CD8-positive, alpha-beta memory T cell (primary cell): ENCODE measurements around the gene CCDC110. TPM values are rescaled to one million over a fixed set of nuclear protein-coding genes. Genes with fewer than 3 reads are reported as not detected.

Source experiments
- CTCF ChIA-PET: fragments of 350-600 bp; sonication (Branson Sonifier 250); formaldehyde crosslinking; loops from one replicate; lab custom pipeline; 2021; ENCODE audit warnings: antibody characterized with exemption; lab: Charles Lee
- POLR2A ChIA-PET: fragments of 350-600 bp; sonication (Branson Sonifier 250); formaldehyde crosslinking; loops from one replicate; lab custom pipeline; 2021; ENCODE audit warnings: antibody characterized with exemption; lab: Charles Lee
- DNase-seq, 5 donors: peaks; one replicate each; pipeline versions ENCODE4 v3.0.0 to v3.0.0-alpha.2; 2020 to 2022; ENCODE audit warnings: mixed read lengths in 1 of 5
- H3K27ac ChIP-seq: one replicate; pipeline ENCODE4 v1.7.0; 2013; ENCODE audit warnings: low read depth, mild to moderate bottlenecking, low read length, moderate library complexity
- H3K27me3 ChIP-seq: 2 replicates; pipeline ENCODE4 v1.7.0; 2013; ENCODE audit warnings: low read length, mild to moderate bottlenecking; ENCODE audit not compliant: insufficient read depth, poor library complexity, severe bottlenecking
- H3K36me3 ChIP-seq: 2 replicates; pipeline ENCODE4 v1.7.0; 2013; ENCODE audit warnings: mild to moderate bottlenecking, low read length, moderate library complexity; ENCODE audit not compliant: insufficient read depth
- H3K4me1 ChIP-seq: 2 replicates; pipeline ENCODE4 v1.7.0; 2013; ENCODE audit warnings: mild to moderate bottlenecking, low read length, moderate library complexity; ENCODE audit not compliant: insufficient read depth
- H3K4me3 ChIP-seq: 2 replicates; pipeline ENCODE4 v1.7.0; 2013; ENCODE audit warnings: mild to moderate bottlenecking, low read length
- H3K9me3 ChIP-seq: 2 replicates; pipeline ENCODE4 v1.7.0; 2013; ENCODE audit warnings: mild to moderate bottlenecking, low read length
- H3K27ac Mint-ChIP-seq, 8 donors: one replicate each; pipeline ENCODE4 v1.8.0; 2020 to 2021; ENCODE audit warnings: mixed read lengths in 8 of 8, mild to moderate bottlenecking in 6 of 8, inconsistent platforms in 3 of 8, moderate library complexity in 3 of 8
- H3K27me3 Mint-ChIP-seq, 2 donors: one replicate each; pipeline ENCODE4 v1.8.0; 2020 to 2021; ENCODE audit warnings: mixed read lengths in 2 of 2, mild to moderate bottlenecking in 1 of 2, moderate library complexity in 1 of 2
- H3K36me3 Mint-ChIP-seq, 3 donors: one replicate each; pipeline ENCODE4 v1.8.0; 2020 to 2021; ENCODE audit warnings: mixed read lengths in 3 of 3, inconsistent platforms in 1 of 3, mild to moderate bottlenecking in 1 of 3
- H3K4me1 Mint-ChIP-seq, 3 donors: one replicate each; pipeline ENCODE4 v1.8.0; 2020 to 2021; ENCODE audit warnings: mixed read lengths in 3 of 3, inconsistent platforms in 1 of 3, mild to moderate bottlenecking in 1 of 3
- H3K4me3 Mint-ChIP-seq, 7 donors: one replicate each; pipeline ENCODE4 v1.8.0; 2020 to 2021; ENCODE audit warnings: mixed read lengths in 7 of 7, mild to moderate bottlenecking in 6 of 7, moderate library complexity in 4 of 7, inconsistent platforms in 2 of 7
- H3K9me3 Mint-ChIP-seq, 5 donors: one replicate each; pipeline ENCODE4 v1.8.0; 2020 to 2022; ENCODE audit warnings: mixed read lengths in 5 of 5, mild to moderate bottlenecking in 3 of 5, moderate library complexity in 2 of 5, inconsistent platforms in 1 of 5
- polyA plus RNA-seq: library from polyadenylated mRNA; unstranded; fragments of 300-500 nt; fragmentation: Illumina TruSeq; gene quantifications from one replicate; pipeline ENCODE4 v1.2.3, GENCODE V29; 2021
- total RNA-seq, 2 experiments: library from RNA; stranded (reverse); gene quantifications; one replicate each; pipeline ENCODE4 v1.2.3, GENCODE V29; 2021

The CCDC110 gene
- total and polyA plus RNA-seq, 3 experiments from 2014 or later: not detected

DNA sequence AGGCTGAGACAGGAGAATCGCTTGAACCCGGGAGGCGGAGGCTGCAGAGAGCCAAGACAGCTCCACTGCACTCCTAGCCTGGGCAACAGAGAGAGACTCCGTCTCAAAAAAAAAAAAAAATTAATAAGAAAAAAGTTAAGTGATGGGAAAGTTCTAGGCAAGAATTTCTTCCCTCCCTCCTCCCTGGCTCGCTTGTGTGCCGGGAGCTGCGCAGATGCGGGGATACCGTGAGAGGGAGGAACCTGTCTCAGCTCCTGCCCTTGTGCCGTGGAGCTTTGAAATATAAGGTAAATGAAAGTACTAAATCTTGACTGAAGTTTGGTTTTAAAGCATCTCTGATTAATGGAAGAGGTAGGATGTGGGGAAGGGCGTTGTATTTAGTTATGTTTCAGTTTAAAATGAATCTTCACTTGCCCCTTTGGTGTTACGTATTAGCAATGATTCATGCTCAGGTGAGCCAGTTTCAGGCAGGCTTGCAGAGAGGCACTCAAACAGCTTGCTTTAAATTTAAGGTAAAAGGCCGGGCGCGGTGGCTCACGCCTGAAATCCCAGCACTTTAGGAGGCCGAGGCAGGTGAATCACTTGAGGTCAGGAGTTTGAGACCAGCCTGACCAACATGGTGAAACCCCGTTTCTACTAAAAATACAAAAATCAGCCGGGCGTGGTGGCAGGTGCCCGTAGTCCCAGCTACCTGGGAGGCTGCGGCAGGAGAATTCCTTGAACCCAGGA is 44.4 kb downstream of the CCDC110 start:
- H3K36me3 ChIP-seq: no peaks in the 10 kb centered on the region
- Mint-ChIP-seq H3K27ac (peak overlapping the region; percentile 24 to 85 (median 78)), H3K4me1 (peaks cover 25 to 32% (median 31%) of the 10 kb centered on the region in 3 donors), H3K9me3 (no peaks in the 10 kb centered on the region), H3K36me3 (peaks cover 0 to 13% (median 0%) of the 10 kb centered on the region in 3 donors), H3K4me3 (peak overlapping the region in 6 of 7 donors; percentile 4 to 99 (median 36)), H3K27me3 (peaks cover 0 to 11% of the 10 kb centered on the region in 2 donors)
- peaks cover 21% of the 10 kb centered on the region for H3K4me1 ChIP-seq
- ChIA-PET CTCF (interaction anchor here (0.7 to 5.2 kb wide), 5 partner anchors 24 to 764 kb away, joined by 3 to 19 read pairs (median 5); partner anchors contain the start of genes ANKRD37, CCDC110, CYP4V2 and LRP2BP), POLR2A (interaction anchor here (0.7 to 2.8 kb wide), 2 partner anchors 11 to 32 kb away, joined by 4 to 39 read pairs; partner anchors contain the start of genes ANKRD37 and LRP2BP)
- DNase-seq: peak in 1 of 5 donors; percentile 3
- H3K27ac ChIP-seq: no peak overlapping the region
- no peak overlapping the region for H3K4me3 ChIP-seq
- H3K27me3 ChIP-seq: peaks cover 4% of the 10 kb centered on the region
- H3K9me3 ChIP-seq: no peaks in the 10 kb centered on the region

DNA sequence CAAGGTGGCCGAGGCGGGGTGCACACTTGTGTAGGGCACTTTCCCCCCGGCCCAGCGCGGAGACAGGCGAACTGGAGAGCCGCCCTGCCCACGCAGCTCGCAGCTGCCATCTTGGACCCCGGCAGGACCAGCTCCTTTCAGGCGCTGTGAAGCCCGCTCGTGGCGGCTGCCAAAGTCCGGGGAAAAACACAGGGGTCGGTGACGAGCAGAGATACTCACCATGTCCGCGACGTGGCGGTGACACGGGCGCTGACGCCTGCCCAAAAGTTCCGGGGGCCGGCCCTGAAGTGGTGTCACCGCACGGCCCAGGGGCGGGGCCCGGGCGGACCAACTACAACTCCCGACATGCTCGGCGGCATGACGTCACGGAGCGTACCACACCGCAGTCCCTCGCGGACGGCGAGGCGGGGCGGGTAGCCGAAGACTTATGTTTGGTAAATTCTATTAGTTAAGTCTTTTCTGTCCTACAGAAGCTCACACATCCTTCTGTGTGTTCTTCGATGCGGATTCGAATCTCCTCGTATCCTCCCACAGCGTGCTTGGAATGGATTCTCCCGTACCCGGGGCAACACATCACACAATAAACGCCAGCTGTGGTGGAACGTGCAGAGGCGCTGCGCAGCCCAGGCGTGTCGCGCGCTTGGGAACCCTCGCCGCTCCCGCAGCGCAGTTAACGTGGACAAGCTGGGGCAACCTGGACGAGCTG is 45.7 kb downstream of the CCDC110 start, which contains the start of gene UFSP2:
UFSP2 (minus strand) TSS at position 318 of the 706 bp plus-strand sequence; CDS start at position 222, 96 bp downstream.
- Mint-ChIP-seq H3K27me3 (peaks cover 0 to 11% of the 10 kb centered on the region in 2 donors), H3K4me1 (peaks cover 32 to 43% (median 43%) of the 10 kb centered on the region in 3 donors), H3K36me3 (peaks cover 6 to 25% (median 9%) of the 10 kb centered on the region in 3 donors), H3K9me3 (no peaks in the 10 kb centered on the region), H3K27ac (peak within 1 kb of the TSS; percentile 82 to 100 (median 100)), H3K4me3 (peak within 1 kb of the TSS; percentile 81 to 99 (median 91))
- CTCF ChIA-PET: interaction anchor here (0.9 to 5.2 kb wide), 4 partner anchors 21 to 172 kb away, joined by 3 to 19 read pairs (median 7); partner anchors contain the start of genes ANKRD37, CCDC110 and LRP2BP
- H3K4me3 ChIP-seq: peak within 1 kb of the TSS; percentile 94
- H3K27me3 ChIP-seq: no peaks in the 10 kb centered on the region
- H3K27ac ChIP-seq: peak within 1 kb of the TSS; percentile 100
- POLR2A ChIA-PET: interaction anchor here (0.6 to 2.8 kb wide), 3 partner anchors 27 to 1158 kb away, joined by 4 to 39 read pairs (median 13); partner anchors contain the start of genes ANKRD37 and LRP2BP
- H3K36me3 ChIP-seq: no peaks in the 10 kb centered on the region
- DNase-seq: peak; percentile 84 to 94 (median 90)
- peaks cover 21% of the 10 kb centered on the region for H3K4me1 ChIP-seq
- H3K9me3 ChIP-seq: no peaks in the 10 kb centered on the region

DNA sequence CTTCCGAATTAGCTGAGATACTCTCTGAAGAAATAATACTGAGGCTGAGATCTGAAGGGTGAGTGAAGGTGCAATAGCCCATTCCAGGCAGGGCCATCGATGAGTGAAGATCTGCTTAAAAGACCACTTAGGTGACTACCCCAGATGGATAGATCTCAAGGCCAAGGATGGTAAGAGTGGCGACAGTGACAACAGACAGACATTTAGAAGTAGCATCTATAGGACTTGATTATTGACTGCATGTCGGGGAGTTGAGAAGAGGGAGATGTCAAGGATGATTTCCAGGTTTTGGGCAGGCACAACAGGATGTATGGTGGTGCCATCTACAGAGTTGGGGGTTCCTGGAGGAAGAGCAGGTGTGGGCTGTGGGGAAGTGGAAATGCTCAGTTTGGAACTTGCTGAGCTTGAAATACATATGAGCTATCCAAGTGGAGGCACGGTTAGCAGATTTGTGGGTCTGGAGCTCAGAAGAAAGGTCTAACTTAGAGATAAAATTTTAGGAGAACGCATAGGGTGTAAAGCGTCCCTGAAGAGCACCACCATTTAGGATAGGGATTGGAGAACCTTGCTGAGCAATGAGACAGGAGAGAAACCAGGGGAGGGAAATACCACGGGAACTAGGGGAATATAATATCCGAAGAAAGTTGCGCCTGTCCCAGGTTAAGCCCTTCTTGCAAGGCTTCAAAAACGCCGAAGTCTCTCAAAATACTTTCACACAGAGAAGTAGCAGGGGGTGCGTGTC is 46.5 kb downstream of the CCDC110 start:
- Mint-ChIP-seq H3K27ac (peak overlapping the region; percentile 82 to 100 (median 100)), H3K4me1 (peaks cover 32 to 43% (median 43%) of the 10 kb centered on the region in 3 donors), H3K9me3 (no peaks in the 10 kb centered on the region), H3K36me3 (peaks cover 6 to 26% (median 9%) of the 10 kb centered on the region in 3 donors), H3K4me3 (peak overlapping the region; percentile 81 to 99 (median 91)), H3K27me3 (peaks cover 0 to 11% of the 10 kb centered on the region in 2 donors)
- Histone ChIP-seq H3K9me3 (no peaks in the 10 kb centered on the region), H3K27me3 (no peaks in the 10 kb centered on the region), H3K4me3 (peak overlapping the region; percentile 94), H3K36me3 (no peaks in the 10 kb centered on the region), H3K4me1 (peaks cover 21% of the 10 kb centered on the region), H3K27ac (peak overlapping the region; percentile 100)
- CTCF ChIA-PET: interaction anchor here (1.2 to 5.2 kb wide), 3 partner anchors 21 to 173 kb away, joined by 3 to 19 read pairs (median 9); partner anchors contain the start of genes ANKRD37 and LRP2BP
- POLR2A ChIA-PET: interaction anchor here (0.9 to 2.8 kb wide), 2 partner anchors 27 to 30 kb away, joined by 4 to 39 read pairs; partner anchors contain the start of genes ANKRD37 and LRP2BP
- peak in 2 of 5 donors; percentile 20 to 26 for DNase-seq

DNA sequence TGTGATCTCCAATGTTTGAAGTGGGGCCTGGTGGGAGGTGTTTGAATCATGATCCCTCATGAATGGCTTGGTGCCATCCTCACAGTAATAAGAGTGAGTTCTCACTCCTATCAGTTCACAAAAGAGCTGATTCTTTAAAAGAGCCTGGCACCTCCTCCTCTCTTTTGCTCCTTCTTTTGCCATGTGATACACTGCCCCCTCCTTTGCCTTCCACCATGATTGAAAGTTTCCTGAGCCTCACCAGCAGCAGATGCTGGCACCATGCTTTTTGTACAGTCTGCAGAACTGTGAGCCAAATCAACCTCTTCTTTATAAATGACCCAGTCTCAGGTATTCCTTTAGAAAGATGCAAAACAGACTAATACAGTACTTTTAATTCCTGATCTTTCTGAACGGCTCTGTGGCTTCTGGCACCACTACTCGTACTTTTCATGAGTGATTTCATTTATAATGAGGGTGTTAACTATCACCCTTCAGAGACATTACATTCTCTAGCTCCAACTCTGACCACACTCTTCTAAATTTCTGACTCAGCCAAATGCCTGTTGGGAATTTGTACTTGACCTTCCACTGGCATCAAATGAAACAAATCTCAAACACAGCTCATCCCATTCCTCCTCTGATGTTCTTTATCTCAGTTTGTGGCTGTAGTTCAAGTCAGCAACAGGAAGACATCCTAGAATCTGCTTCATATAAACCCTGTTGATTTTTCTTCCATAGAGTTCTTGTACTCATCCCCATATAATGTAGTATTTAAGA is 50.0 kb downstream of the CCDC110 start:
- Mint-ChIP-seq H3K4me1 (peaks cover 33 to 54% (median 47%) of the 10 kb centered on the region in 3 donors), H3K27me3 (peaks cover 0 to 4% of the 10 kb centered on the region in 2 donors), H3K27ac (peak overlapping the region in 5 of 8 donors; percentile 4 to 58 (median 21)), H3K9me3 (no peaks in the 10 kb centered on the region), H3K36me3 (peaks cover 10 to 53% (median 18%) of the 10 kb centered on the region in 3 donors), H3K4me3 (no peak overlapping the region)
- no peak for DNase-seq
- Histone ChIP-seq H3K27me3 (no peaks in the 10 kb centered on the region), H3K9me3 (no peaks in the 10 kb centered on the region), H3K27ac (no peak overlapping the region), H3K4me1 (peaks cover 21% of the 10 kb centered on the region), H3K36me3 (no peaks in the 10 kb centered on the region), H3K4me3 (no peak overlapping the region)
- ChIA-PET CTCF (no interaction called here), POLR2A (interaction anchor here (0.8 kb wide), 1 partner anchor 19 kb away, joined by 3 read pairs; no protein-coding TSS in a partner anchor)

DNA sequence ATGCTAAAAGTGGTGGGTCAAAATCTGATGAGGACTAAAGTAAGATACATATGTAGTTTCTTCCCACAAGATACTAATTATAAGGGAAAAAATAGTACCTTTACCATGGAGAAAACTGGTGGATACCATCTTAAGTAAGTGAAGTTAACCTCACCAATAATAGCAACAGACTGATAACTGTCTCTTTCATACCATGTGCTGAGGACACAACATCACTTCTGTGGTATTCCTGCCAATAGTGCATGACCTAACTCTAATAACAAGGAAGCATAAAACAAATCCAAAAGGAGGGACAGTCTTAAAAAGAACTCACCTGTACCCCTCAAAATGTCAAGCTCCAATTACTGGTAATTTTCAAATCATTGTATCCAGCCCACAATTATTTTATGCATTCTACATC is 54.6 kb downstream of the CCDC110 start:
- CTCF ChIA-PET: no interaction called here
- no peaks in the 10 kb centered on the region for H3K4me1 ChIP-seq
- no peak for DNase-seq
- no peak overlapping the region for H3K27ac ChIP-seq
- H3K27me3 Mint-ChIP-seq: no peaks in the 10 kb centered on the region
- POLR2A ChIA-PET: no interaction called here
- no peaks in the 10 kb centered on the region for H3K27me3 ChIP-seq
- H3K4me3 ChIP-seq: no peak overlapping the region
- peaks cover 8 to 21% (median 14%) of the 10 kb centered on the region in 3 donors for H3K4me1 Mint-ChIP-seq
- no peaks in the 10 kb centered on the region for H3K9me3 ChIP-seq
- H3K9me3 Mint-ChIP-seq: no peaks in the 10 kb centered on the region
- no peak overlapping the region for H3K4me3 Mint-ChIP-seq
- no peaks in the 10 kb centered on the region for H3K36me3 ChIP-seq
- H3K36me3 Mint-ChIP-seq: peaks cover 10 to 74% (median 19%) of the 10 kb centered on the region in 3 donors
- H3K27ac Mint-ChIP-seq: no peak overlapping the region

DNA sequence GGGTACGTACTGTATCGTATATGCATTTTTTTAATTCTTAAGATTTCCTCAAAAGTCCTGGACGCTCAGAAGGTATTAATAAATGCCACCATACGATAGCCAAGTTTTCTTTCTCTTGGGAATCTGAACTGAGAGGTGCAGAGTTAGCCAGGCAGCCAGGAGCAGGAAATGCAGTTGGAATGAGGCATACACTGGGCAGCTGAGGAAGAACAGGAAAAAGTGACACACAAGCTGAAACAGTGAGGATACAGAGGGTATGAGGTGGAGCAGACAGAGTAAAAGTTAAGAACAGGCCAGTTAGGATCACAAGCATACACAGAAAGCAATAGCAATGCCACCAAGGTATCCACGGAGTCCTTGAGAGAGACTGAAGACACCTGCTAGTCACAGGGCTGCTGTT is 59.1 kb downstream of the CCDC110 start:
- peaks cover 8 to 69% (median 21%) of the 10 kb centered on the region in 3 donors for H3K36me3 Mint-ChIP-seq
- no peak for DNase-seq
- no peak overlapping the region for H3K27ac Mint-ChIP-seq
- Histone ChIP-seq H3K9me3 (no peaks in the 10 kb centered on the region), H3K4me3 (no peak overlapping the region), H3K27ac (no peak overlapping the region), H3K36me3 (peaks cover 6% of the 10 kb centered on the region), H3K27me3 (no peaks in the 10 kb centered on the region), H3K4me1 (no peaks in the 10 kb centered on the region)
- no peak overlapping the region for H3K4me3 Mint-ChIP-seq
- peaks cover 0 to 4% (median 0%) of the 10 kb centered on the region in 3 donors for H3K4me1 Mint-ChIP-seq
- no peaks in the 10 kb centered on the region for H3K9me3 Mint-ChIP-seq
- ChIA-PET POLR2A (no interaction called here), CTCF (no interaction called here)
- H3K27me3 Mint-ChIP-seq: no peaks in the 10 kb centered on the region
